ENCODE data around the gene SLC12A8. TPM values are rescaled to one million over a fixed set of nuclear protein-coding genes. Genes with fewer than 3 reads are reported as not detected.

SLC12A8 gene
- total and polyA plus RNA-seq, 2 donors (not counting 1 experiment from before 2014, with no cell fraction given) = 0.57 to 1.1 TPM

DNA sequence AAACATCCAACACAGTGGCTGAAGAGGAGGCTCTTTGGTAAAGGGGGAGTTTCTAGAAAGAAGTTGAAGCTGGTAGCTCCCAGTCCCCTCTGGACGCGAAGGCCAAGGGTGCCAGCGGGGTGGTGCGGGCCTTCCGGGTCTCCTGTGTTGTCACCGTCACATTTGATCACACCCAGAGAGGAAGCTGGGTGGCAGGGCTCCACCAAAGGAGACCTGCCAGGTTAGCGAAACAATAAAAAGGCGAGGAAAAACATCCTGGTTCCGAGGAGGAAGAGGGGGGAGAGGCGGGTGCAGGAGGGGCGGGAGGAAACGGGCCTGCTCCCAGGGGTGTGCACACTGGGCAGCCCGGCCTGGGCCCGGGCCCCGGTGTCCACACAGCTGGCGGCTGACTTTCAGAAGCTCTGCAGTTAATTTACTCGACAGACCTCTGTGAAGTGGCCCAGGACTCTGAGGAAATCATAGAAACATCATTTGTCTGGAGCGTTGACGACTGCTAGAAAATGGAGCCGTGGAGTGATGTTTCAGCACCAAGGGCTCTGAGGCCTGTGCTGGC lies 168.9 kb downstream of the SLC12A8 start:
- Histone ChIP-seq H3K79me2 (ENCODE audit: control insufficient read depth, insufficient read depth, low read length) (peaks cover 16% of the 10 kb centered on the region), H3K4me2 (replicated peaks; ENCODE audit: low read depth, low read length, poor library complexity, severe bottlenecking) (no peak overlapping the region), H3K36me3 (replicated peaks in 1 of 2; ENCODE audit: control extremely low read depth in 1 of 2, control insufficient read depth in 1 of 2, extremely low read depth in 1 of 2, insufficient read depth in 2 of 2, low read length in 1 of 2) (no peaks in the 10 kb centered on the region), H3K27me3 (replicated peaks in 1 of 4; ENCODE audit: control extremely low read depth in 1 of 4, control insufficient read depth in 3 of 4, insufficient read depth in 4 of 4, low read length in 3 of 4) (no peaks in the 10 kb centered on the region), H3K9ac (ENCODE audit: low read length) (no peak overlapping the region), H3K9me3 (ENCODE audit: control extremely low read depth in 1 of 3, control insufficient read depth in 2 of 3, insufficient read depth in 1 of 3, low read length in 2 of 3) (no peaks in the 10 kb centered on the region), H3K4me3 (ENCODE audit: control extremely low read depth in 1 of 5, extremely low read depth in 1 of 5, insufficient read depth in 1 of 5, low read depth in 2 of 5, low read length in 4 of 5) (no peak overlapping the region), H3K27ac (ENCODE audit: low read length in 2 of 2) (no peak overlapping the region), H3K4me1 (ENCODE audit: control insufficient read depth in 2 of 2, insufficient read depth in 2 of 2, low read length in 2 of 2) (no peaks in the 10 kb centered on the region), H2AFZ (ENCODE audit: insufficient read depth, low read depth, low read length, poor library complexity, severe bottlenecking) (no peak overlapping the region), H4K20me1 (ENCODE audit: control insufficient read depth, insufficient read depth, low read length, poor library complexity, severe bottlenecking) (no peaks in the 10 kb centered on the region)
- WGBS (ENCODE audit: insufficient coverage) = 92% methylated on average over 19 of the region's 20 CpGs
- no peak overlapping the region for H3K27ac Mint-ChIP-seq
- intact Hi-C loops (cut with micrococcal nuclease) = no loop called here
- DNase-seq = no peak
- TF ChIP-seq EZH2 (IDR thresholded peaks at IDR 0.05; ENCODE audit: borderline replicate concordance, insufficient read depth, low read depth, low read length, poor library complexity, severe bottlenecking) = no peak
- TF ChIP-seq, protein P1, sequence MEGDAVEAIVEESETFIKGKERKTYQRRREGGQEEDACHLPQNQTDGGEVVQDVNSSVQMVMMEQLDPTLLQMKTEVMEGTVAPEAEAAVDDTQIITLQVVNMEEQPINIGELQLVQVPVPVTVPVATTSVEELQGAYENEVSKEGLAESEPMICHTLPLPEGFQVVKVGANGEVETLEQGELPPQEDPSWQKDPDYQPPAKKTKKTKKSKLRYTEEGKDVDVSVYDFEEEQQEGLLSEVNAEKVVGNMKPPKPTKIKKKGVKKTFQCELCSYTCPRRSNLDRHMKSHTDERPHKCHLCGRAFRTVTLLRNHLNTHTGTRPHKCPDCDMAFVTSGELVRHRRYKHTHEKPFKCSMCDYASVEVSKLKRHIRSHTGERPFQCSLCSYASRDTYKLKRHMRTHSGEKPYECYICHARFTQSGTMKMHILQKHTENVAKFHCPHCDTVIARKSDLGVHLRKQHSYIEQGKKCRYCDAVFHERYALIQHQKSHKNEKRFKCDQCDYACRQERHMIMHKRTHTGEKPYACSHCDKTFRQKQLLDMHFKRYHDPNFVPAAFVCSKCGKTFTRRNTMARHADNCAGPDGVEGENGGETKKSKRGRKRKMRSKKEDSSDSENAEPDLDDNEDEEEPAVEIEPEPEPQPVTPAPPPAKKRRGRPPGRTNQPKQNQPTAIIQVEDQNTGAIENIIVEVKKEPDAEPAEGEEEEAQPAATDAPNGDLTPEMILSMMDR (IDR thresholded peaks at IDR 0.05) = no peak
- H3K27me3 Mint-ChIP-seq = no peaks in the 10 kb centered on the region
- ChIA-PET POLR2A (no interaction called here), CTCF (no interaction called here)
- no peak overlapping the region for H3K4me3 Mint-ChIP-seq
- H3K4me1 Mint-ChIP-seq = no peaks in the 10 kb centered on the region
- ATAC-seq (ENCODE audit: low read depth) = no peak
- H3K9me3 Mint-ChIP-seq (ENCODE audit: insufficient read depth) = no peaks in the 10 kb centered on the region

DNA sequence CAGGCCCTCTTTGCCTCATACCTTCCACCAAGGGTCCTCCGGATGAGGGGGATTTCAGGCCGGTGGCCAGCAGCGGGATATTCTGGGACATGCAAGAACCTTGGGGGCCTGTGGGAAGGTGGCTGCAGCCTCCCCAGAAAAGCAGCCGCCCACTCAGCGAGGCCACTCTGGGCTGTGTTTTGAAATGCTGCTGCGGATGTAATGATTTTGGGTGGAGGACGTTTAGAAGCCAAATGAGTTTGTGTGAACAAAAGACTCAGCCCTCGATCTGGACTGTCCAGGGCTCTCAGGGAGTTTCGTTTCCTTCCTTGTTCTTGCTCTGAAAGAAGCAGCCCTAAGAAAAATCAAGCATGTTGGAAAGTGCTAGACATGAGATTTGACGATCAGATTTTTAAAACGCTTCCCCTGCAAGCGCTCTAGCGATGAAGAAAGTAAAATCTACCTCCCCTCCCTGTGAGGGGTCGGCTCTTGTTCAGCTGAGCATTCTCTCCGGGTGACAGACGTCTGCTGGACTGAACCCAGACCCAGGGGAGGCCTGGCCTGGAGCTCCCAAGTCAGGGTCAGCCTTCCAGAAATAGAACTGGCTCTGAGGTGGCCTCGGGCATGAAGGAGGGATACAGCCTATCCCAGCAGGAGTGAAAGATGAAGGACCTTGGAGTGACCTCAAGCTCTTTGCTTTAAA lies 169.7 kb downstream of the SLC12A8 start:
- intact Hi-C loops (cut with micrococcal nuclease) = no loop called here
- Histone ChIP-seq H4K20me1 (ENCODE audit: control insufficient read depth, insufficient read depth, low read length, poor library complexity, severe bottlenecking) (no peaks in the 10 kb centered on the region), H3K4me3 (ENCODE audit: control extremely low read depth in 1 of 5, extremely low read depth in 1 of 5, insufficient read depth in 1 of 5, low read depth in 2 of 5, low read length in 4 of 5) (no peak overlapping the region), H3K79me2 (ENCODE audit: control insufficient read depth, insufficient read depth, low read length) (peaks cover 16% of the 10 kb centered on the region), H3K9ac (ENCODE audit: low read length) (no peak overlapping the region), H3K27me3 (replicated peaks in 1 of 4; ENCODE audit: control extremely low read depth in 1 of 4, control insufficient read depth in 3 of 4, insufficient read depth in 4 of 4, low read length in 3 of 4) (no peaks in the 10 kb centered on the region), H3K4me1 (ENCODE audit: control insufficient read depth in 2 of 2, insufficient read depth in 2 of 2, low read length in 2 of 2) (no peaks in the 10 kb centered on the region), H3K27ac (ENCODE audit: low read length in 2 of 2) (no peak overlapping the region), H3K36me3 (replicated peaks in 1 of 2; ENCODE audit: control extremely low read depth in 1 of 2, control insufficient read depth in 1 of 2, extremely low read depth in 1 of 2, insufficient read depth in 2 of 2, low read length in 1 of 2) (no peaks in the 10 kb centered on the region), H2AFZ (ENCODE audit: insufficient read depth, low read depth, low read length, poor library complexity, severe bottlenecking) (no peak overlapping the region), H3K4me2 (replicated peaks; ENCODE audit: low read depth, low read length, poor library complexity, severe bottlenecking) (no peak overlapping the region), H3K9me3 (ENCODE audit: control extremely low read depth in 1 of 3, control insufficient read depth in 2 of 3, insufficient read depth in 1 of 3, low read length in 2 of 3) (no peaks in the 10 kb centered on the region)
- no peak for TF ChIP-seq EZH2 (IDR thresholded peaks at IDR 0.05; ENCODE audit: borderline replicate concordance, insufficient read depth, low read depth, low read length, poor library complexity, severe bottlenecking)
- TF ChIP-seq, protein P1 (IDR thresholded peaks at IDR 0.05) = no peak
- no peak overlapping the region for H3K27ac Mint-ChIP-seq
- CTCF ChIA-PET = no interaction called here
- POLR2A ChIA-PET = no interaction called here
- no peaks in the 10 kb centered on the region for H3K27me3 Mint-ChIP-seq
- DNase-seq (no peak), ATAC-seq (ENCODE audit: low read depth) (no peak)
- no peak overlapping the region for H3K4me3 Mint-ChIP-seq
- no peaks in the 10 kb centered on the region for H3K4me1 Mint-ChIP-seq
- WGBS (ENCODE audit: insufficient coverage) = 93% methylated on average over 15 of the region's 17 CpGs
- no peaks in the 10 kb centered on the region for H3K9me3 Mint-ChIP-seq (ENCODE audit: insufficient read depth)

Data from B cell (primary cell).